H1 (cell line): ENCODE measurements around the gene AGFG2. TPM values are rescaled to one million over a fixed set of nuclear protein-coding genes. Genes with fewer than 3 reads are reported as not detected.

ENCODE experiments used
- CTCF ChIA-PET: fragments of 300-600 bp; sonication (Branson Sonifier 250); formaldehyde crosslinking; loops from one replicate; lab custom pipeline; 2021; ENCODE audit not compliant: partially characterized antibody; lab: Charles Lee
- POLR2A ChIA-PET: fragments of 300-600 bp; sonication (Branson Sonifier 250); formaldehyde crosslinking; loops from one replicate; lab custom pipeline; 2021; ENCODE audit warnings: inconsistent platforms; ENCODE audit not compliant: partially characterized antibody; lab: Charles Lee
- DNase-seq, 2 experiments: peaks; one replicate each; pipeline versions ENCODE4 v3.0.0 to v3.0.0-alpha.2; 2010 to 2022; ENCODE audit warnings: low spot score in 2 of 2, low read depth in 1 of 2, mixed read lengths in 1 of 2
- FAIRE-seq: peaks from 2 replicates; lab custom pipeline; 2011; peaks lifted over from hg19 to GRCh38; lab: Jason Lieb, UNC
- H2AFZ ChIP-seq: 2 replicates; pipeline ENCODE4 v1.8.1; 2012; ENCODE audit warnings: low read length, inconsistent platforms
- H2AK5ac ChIP-seq: 2 replicates; pipeline ENCODE4 v1.6.1; 2013; ENCODE audit warnings: low read depth, low read length
- H2BK120ac ChIP-seq: replicated peaks from 2 replicates; pipeline ENCODE3; 2013; ENCODE audit warnings: low read depth, low read length, inconsistent platforms
- H2BK12ac ChIP-seq: 2 replicates; pipeline ENCODE4 v1.6.1; 2013; ENCODE audit warnings: low read depth, low read length
- H2BK15ac ChIP-seq: 2 replicates; pipeline ENCODE4 v1.6.1; 2013; ENCODE audit warnings: low read length
- H2BK20ac ChIP-seq: 2 replicates; pipeline ENCODE4 v1.6.1; 2013; ENCODE audit warnings: low read length
- H2BK5ac ChIP-seq: 2 replicates; pipeline ENCODE4 v1.6.1; 2013; ENCODE audit warnings: low read depth, low read length
- H3K14ac ChIP-seq: 2 replicates; pipeline ENCODE4 v1.6.1; 2013; ENCODE audit warnings: inconsistent platforms; ENCODE audit not compliant: insufficient read length
- H3K18ac ChIP-seq: 2 replicates; pipeline ENCODE4 v1.6.1; 2013; ENCODE audit warnings: low read length; ENCODE audit errors: extremely low read depth
- H3K23ac ChIP-seq: 2 replicates; pipeline ENCODE4 v1.6.1; 2013; ENCODE audit warnings: inconsistent platforms; ENCODE audit not compliant: insufficient read length
- H3K23me2 ChIP-seq: 2 replicates; pipeline ENCODE4 v1.6.1; 2013; ENCODE audit warnings: low read depth, low read length
- H3K27ac ChIP-seq: 2 replicates; pipeline ENCODE4 v1.6.1; 2011; ENCODE audit warnings: low read depth, low read length, inconsistent platforms
- H3K27me3 ChIP-seq, 4 experiments: replicated peaks in 1 of 4; 1 replicate in 1 of 4; 2 replicates in 3 of 4; pipeline versions ENCODE4 v1.6.1 to v1.8.1; 2011 to 2013; ENCODE audit warnings: low read length in 3 of 4, mild to moderate bottlenecking in 3 of 4, inconsistent platforms in 2 of 4, mixed read lengths in 2 of 4, moderate library complexity in 1 of 4; ENCODE audit not compliant: control insufficient read depth in 3 of 4, insufficient read depth in 3 of 4; ENCODE audit errors: extremely low read depth in 1 of 4
- H3K36me3 ChIP-seq, 4 experiments: 2 replicates each; pipeline versions ENCODE4 v1.6.1 to v1.8.1; 2011 to 2013; ENCODE audit warnings: mild to moderate bottlenecking in 4 of 4, low read length in 3 of 4, moderate library complexity in 2 of 4, control low read depth in 1 of 4, inconsistent platforms in 1 of 4; ENCODE audit not compliant: insufficient read depth in 4 of 4, control insufficient read depth in 2 of 4
- H3K4ac ChIP-seq: replicated peaks from 2 replicates; pipeline ENCODE3; 2013; ENCODE audit warnings: low read length, low read depth, mixed read lengths, inconsistent platforms; ENCODE audit not compliant: insufficient read length
- H3K4me1 ChIP-seq, 4 experiments: replicated peaks in 1 of 4; 1 replicate in 1 of 4; 2 replicates in 3 of 4; pipeline versions ENCODE4 v1.6.1 to v1.8.1; 2011 to 2013; ENCODE audit warnings: low read length in 3 of 4, inconsistent platforms in 2 of 4, mixed read lengths in 1 of 4; ENCODE audit not compliant: insufficient read depth in 4 of 4, control insufficient read depth in 3 of 4
- H3K4me2 ChIP-seq, 2 experiments: 2 replicates each; pipeline versions ENCODE4 v1.6.1 to v1.8.1; 2011 to 2013; ENCODE audit warnings: low read depth in 2 of 2, low read length in 2 of 2, control low read depth in 1 of 2, inconsistent platforms in 1 of 2, mild to moderate bottlenecking in 1 of 2; ENCODE audit not compliant: insufficient read depth in 1 of 2
- H3K4me3 ChIP-seq, 4 experiments: fragments of 200-600, 300-600 bp in 1 of 4; sonication (generic), shearing (Covaris generic), sonication (Bioruptor Twin) in 1 of 4; 2 replicates each; pipeline versions ENCODE4 v1.5.1 to v1.8.1; 2011 to 2016; ENCODE audit warnings: low read length in 4 of 4, low read depth in 3 of 4, control low read depth in 2 of 4, inconsistent platforms in 2 of 4, mild to moderate bottlenecking in 2 of 4, mixed read lengths in 1 of 4, moderate library complexity in 1 of 4; ENCODE audit not compliant: insufficient read depth in 2 of 4; ENCODE audit errors: extremely low read depth in 1 of 4
- H3K56ac ChIP-seq: replicated peaks from 2 replicates; pipeline ENCODE3; 2013; ENCODE audit warnings: low read depth, mild to moderate bottlenecking, mixed read lengths, low read length, inconsistent platforms; ENCODE audit not compliant: insufficient read length
- H3K79me1 ChIP-seq: 2 replicates; pipeline ENCODE4 v1.6.1; 2013; ENCODE audit warnings: low read depth, low read length, control low read depth
- H3K79me2 ChIP-seq, 2 experiments: 2 replicates each; pipeline versions ENCODE4 v1.6.1 to v1.8.1; 2012 to 2013; ENCODE audit warnings: low read length in 2 of 2, mild to moderate bottlenecking in 2 of 2, inconsistent platforms in 1 of 2; ENCODE audit not compliant: insufficient read depth in 2 of 2, control insufficient read depth in 1 of 2
- H3K9ac ChIP-seq, 4 experiments: replicated peaks in 1 of 4; 1 replicate in 1 of 4; 2 replicates in 3 of 4; pipeline versions ENCODE4 v1.6.1 to v1.8.1; 2011 to 2013; ENCODE audit warnings: low read depth in 3 of 4, low read length in 3 of 4, control low read depth in 2 of 4, mild to moderate bottlenecking in 2 of 4, moderate library complexity in 2 of 4, inconsistent platforms in 1 of 4; ENCODE audit errors: extremely low read depth in 1 of 4
- H3K9me3 ChIP-seq, 2 experiments: 2 replicates each; pipeline versions ENCODE4 v1.6.1 to v1.8.1; 2012 to 2013; ENCODE audit warnings: mild to moderate bottlenecking in 2 of 2, moderate library complexity in 2 of 2, control low read depth in 1 of 2, inconsistent platforms in 1 of 2, low read depth in 1 of 2, low read length in 1 of 2, mixed read lengths in 1 of 2; ENCODE audit not compliant: insufficient read depth in 2 of 2
- H4K20me1 ChIP-seq, 2 experiments: replicated peaks in 1 of 2; 2 replicates each; pipeline versions ENCODE3 to v1.8.1; 2011 to 2013; ENCODE audit warnings: inconsistent platforms in 2 of 2, low read length in 2 of 2, mild to moderate bottlenecking in 1 of 2; ENCODE audit not compliant: insufficient read depth in 2 of 2, control insufficient read depth in 1 of 2
- H4K5ac ChIP-seq: 2 replicates; pipeline ENCODE4 v1.6.1; 2013; ENCODE audit warnings: low read length, low read depth, mixed read lengths, inconsistent platforms; ENCODE audit not compliant: insufficient read length
- H4K8ac ChIP-seq: 2 replicates; pipeline ENCODE4 v1.8.0; 2013; ENCODE audit warnings: mild to moderate bottlenecking, moderate library complexity, low read length, inconsistent platforms; ENCODE audit not compliant: insufficient read depth; ENCODE audit errors: extremely low read depth
- H4K91ac ChIP-seq: replicated peaks from 2 replicates; pipeline ENCODE3; 2013; ENCODE audit warnings: low read length, mixed read lengths, inconsistent platforms; ENCODE audit not compliant: insufficient read length
- CHD1 ChIP-seq: IDR thresholded peaks from 2 replicates; pipeline ENCODE4 v1.6.1; 2012; ENCODE audit warnings: low read depth, low read length, improper control_type of control experiment
- CTCF ChIP-seq, 3 experiments: IDR thresholded peaks; 1 replicate in 2 of 3; 2 replicates in 1 of 3; pipeline versions ENCODE4 v1.5.1 to v1.6.1; 2011; ENCODE audit warnings: low read length in 3 of 3, mild to moderate bottlenecking in 3 of 3, inconsistent platforms in 2 of 3, low read depth in 1 of 3, moderate library complexity in 1 of 3; ENCODE audit not compliant: insufficient read depth in 1 of 3; ENCODE audit errors: control extremely low read depth in 1 of 3
- JUND ChIP-seq: IDR thresholded peaks from 2 replicates; pipeline ENCODE4 v1.6.1; 2011; ENCODE audit warnings: mild to moderate bottlenecking, improper control_type of control experiment, low read length
- MAX ChIP-seq: IDR thresholded peaks from 2 replicates; pipeline ENCODE4 v1.6.1; 2012; ENCODE audit warnings: inconsistent platforms
- POLR2A ChIP-seq, 2 experiments: IDR thresholded peaks; 1 replicate in 1 of 2; 2 replicates in 1 of 2; pipeline ENCODE4 v1.6.1; 2011; ENCODE audit warnings: low read depth in 2 of 2, low read length in 2 of 2, mild to moderate bottlenecking in 2 of 2; ENCODE audit errors: control extremely low read depth in 1 of 2
- WGBS, 2 experiments: shearing (Covaris generic) in 1 of 2; methylation state at CpG; one replicate each; pipeline versions ENCODE4 v1.1.6 to v1.1.7; 2013 to 2015; ENCODE audit warnings: low lambda C conversion rate in 2 of 2, mixed read lengths in 2 of 2, inconsistent platforms in 1 of 2, low coverage in 1 of 2, missing lambda C conversion rate in 1 of 2; ENCODE audit not compliant: insufficient replicate concordance in 2 of 2, insufficient coverage in 1 of 2, insufficient read length in 1 of 2; ENCODE audit errors: extremely low coverage in 1 of 2, missing lambda C conversion rate in 1 of 2; 5-methylcytosine and 5-hydroxymethylcytosine counted together
- polyA plus RNA-seq, 7 experiments: library from polyadenylated mRNA; depleted of rRNA in 3 of 7; stranded (reverse) in 5 of 7; unstranded in 2 of 7; fragments of >200 nt in 5 of 7; fragments of 200-250 nt in 2 of 7; gene quantifications; 1 replicate in 5 of 7; 2 replicates in 1 of 7; 4 replicates in 1 of 7; pipeline versions ENCODE4 v1.2.1 to v1.2.3, GENCODE V29; 2011 to 2013; ENCODE audit warnings: missing spikeins in 2 of 7, mixed read lengths in 2 of 7
- total RNA-seq: library from RNA; stranded (reverse); fragmentation: NEBNext Ultra II Directional; extraction: Animal tissue kit (Norgen Biotek cat#: 25700); gene quantifications from 2 replicates; pipeline ENCODE4 v1.2.1, GENCODE V29; 2021

AGFG2 gene
- total and polyA plus RNA-seq, 2 of the 8 experiments (the other 6 are each of a cell fraction or from before 2014, with no cell fraction given), result 7.6 to 11.2 TPM

GRCh38 chr7:100545360-100546128 is 6.5 kb downstream of the AGFG2 start:
- peaks cover 0 to under 1% (median under 1%) of the 10 kb centered on the region in 4 experiments; a peak in 1 of 7 replicates for H3K27me3 ChIP-seq
- ChIA-PET CTCF (interaction anchor here (0.8 to 26.5 kb wide), 11 partner anchors 8 to 125 kb away, joined by 3 to 341 read pairs (median 4); no protein-coding TSS in a partner anchor), POLR2A (interaction anchor here (1.0 to 2.9 kb wide), 5 partner anchors 11 to 116 kb away, joined by 4 to 10 read pairs (median 4); partner anchors contain the start of genes MEPCE and ZCWPW1)
- H2BK15ac ChIP-seq, result no peak overlapping the region
- H3K23ac ChIP-seq, result no peak overlapping the region
- H3K4me3 ChIP-seq, result no peak overlapping the region; a peak in 1 of 8 replicates
- H3K4me1 ChIP-seq, result peaks cover 11 to 44% (median 26%) of the 10 kb centered on the region in 4 experiments; a peak in 6 of 7 replicates
- DNase-seq, result no peak
- H3K9ac ChIP-seq, result peak overlapping the region in 1 of 4 experiments; percentile 3; a peak in 3 of 7 replicates
- 0 out of 2 replicates have a peak overlapping the region, but pooled peaks have one; percentile 27 for H2BK5ac ChIP-seq
- no peak overlapping the region for H3K56ac ChIP-seq
- no peaks in the 10 kb centered on the region for H3K23me2 ChIP-seq
- H4K20me1 ChIP-seq, result no peaks in the 10 kb centered on the region
- H4K5ac ChIP-seq, result no peak overlapping the region
- H3K4ac ChIP-seq, result no peak overlapping the region
- peak overlapping the region; percentile 27 to 35; a peak in 3 of 4 replicates for H3K4me2 ChIP-seq
- peaks cover 2 to 8% (median 3%) of the 10 kb centered on the region in 4 experiments; a peak in 5 of 8 replicates for H3K36me3 ChIP-seq
- H3K18ac ChIP-seq, result no peak overlapping the region
- no peak overlapping the region for H2AK5ac ChIP-seq
- peak overlapping the region; percentile 0; the same call in 1 of the 2 replicates for H3K27ac ChIP-seq
- H2BK120ac ChIP-seq, result no peak overlapping the region
- H4K91ac ChIP-seq, result no peak overlapping the region
- peaks cover 2% of the 10 kb centered on the region; the same call in 1 of the 2 replicates for H3K79me1 ChIP-seq
- H2BK20ac ChIP-seq, result peak overlapping the region; percentile 35; the same call in 1 of the 2 replicates
- H3K79me2 ChIP-seq, result peaks cover 0 to 40% of the 10 kb centered on the region in 2 experiments; a peak in 3 of 4 replicates
- H3K14ac ChIP-seq, result no peak overlapping the region
- peak overlapping the region; percentile 44; the same call in 1 of the 2 replicates for H2BK12ac ChIP-seq
- H3K9me3 ChIP-seq, result no peaks in the 10 kb centered on the region
- peak; percentile 66; the same call in 1 of the 2 replicates for TF ChIP-seq JUND
- TF ChIP-seq MAX, result peak; percentile 74
- no peak for TF ChIP-seq CHD1
- TF ChIP-seq CTCF (IDR thresholded peaks at IDR 0.05; ENCODE audit: control extremely low read depth in 1 of 3, insufficient read depth in 1 of 3, low read depth in 1 of 3, low read length in 3 of 3), result peak in 1 of 3 experiments; percentile 12; a peak in 2 of 4 replicates
- TF ChIP-seq POLR2A (IDR thresholded peaks at IDR 0.05; ENCODE audit: control extremely low read depth in 1 of 2, low read depth in 2 of 2, low read length in 2 of 2), result peak in 1 of 2 experiments; percentile 33; a peak in 1 of 3 replicates
- no peak overlapping the region for H4K8ac ChIP-seq
- no peak for FAIRE-seq
- H2AFZ ChIP-seq, result no peak overlapping the region
- 58% methylated on average over 3 of the region's 3 CpGs; no CpG with 5 or more reads in 1 of the 2 experiments for WGBS, 2 experiments
